ENCODE results near the gene ADCY2. TPM values are rescaled to one million over a fixed set of nuclear protein-coding genes. Genes with fewer than 3 reads are reported as not detected.

Gene ADCY2
- total and polyA plus RNA-seq, 2 experiments from 2014 or later, result 23.8 to 74.9 TPM

DNA sequence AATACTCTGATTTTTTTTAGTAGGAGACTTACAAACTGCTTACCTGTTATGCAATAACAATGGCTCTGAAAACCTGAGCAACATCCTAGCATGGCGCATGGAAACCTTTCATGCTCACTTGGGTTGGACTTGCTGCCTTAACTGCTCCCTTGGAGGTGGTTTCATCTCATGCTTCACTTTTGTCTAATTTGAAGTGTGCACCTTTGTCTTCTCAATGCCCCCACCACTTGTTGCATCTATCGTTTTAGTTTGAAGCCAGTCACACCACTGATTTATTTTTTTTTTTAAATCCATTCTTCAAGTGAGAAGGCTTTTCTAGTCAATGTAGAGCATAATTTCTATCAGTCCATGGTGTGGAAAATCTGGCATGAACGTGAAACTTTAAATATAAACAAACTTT lies 391.8 kb downstream of the ADCY2 start:
- H3K79me2 ChIP-seq (replicated peaks; ENCODE audit: insufficient read depth), result no peaks in the 10 kb centered on the region
- Mint-ChIP-seq H3K27me3 (ENCODE audit: insufficient read depth, low read depth, poor library complexity) (peaks cover 6% of the 10 kb centered on the region), H3K27ac (no peak overlapping the region), H3K36me3 (ENCODE audit: low read depth) (peaks cover 45% of the 10 kb centered on the region), H3K9me3 (no peaks in the 10 kb centered on the region; the same call in 2 of the 3 replicates), H3K4me1 (peaks cover 52% of the 10 kb centered on the region), H3K4me3 (no peak overlapping the region)
- H3K4me2 ChIP-seq, result no peak overlapping the region
- no peak overlapping the region for H3K4me3 ChIP-seq
- no peak for ATAC-seq
- TF ChIP-seq JUNB (IDR thresholded peaks at IDR 0.05; ENCODE audit: unreplicated experiment) (no peak), ZNF114 (CRISPR knock-in tag; IDR thresholded peaks at IDR 0.05) (no peak), NANOG (IDR thresholded peaks at IDR 0.05; ENCODE audit: borderline replicate concordance) (no peak), ZNF331 (CRISPR knock-in tag; IDR thresholded peaks at IDR 0.05; ENCODE audit: low read depth) (no peak), CREB1 (CRISPR knock-in tag; IDR thresholded peaks at IDR 0.05; ENCODE audit: low read depth) (no peak), POLR2AphosphoS5 (IDR thresholded peaks at IDR 0.05; ENCODE audit: low read depth) (no peak), EZH2phosphoT487 (IDR thresholded peaks at IDR 0.05; ENCODE audit: unreplicated experiment) (no peak), EZH2 (IDR thresholded peaks at IDR 0.05; ENCODE audit: low read depth, unreplicated experiment) (no peak), STAT1 (IDR thresholded peaks at IDR 0.05; ENCODE audit: unreplicated experiment) (no peak)
- TF ChIP-seq, protein P1, sequence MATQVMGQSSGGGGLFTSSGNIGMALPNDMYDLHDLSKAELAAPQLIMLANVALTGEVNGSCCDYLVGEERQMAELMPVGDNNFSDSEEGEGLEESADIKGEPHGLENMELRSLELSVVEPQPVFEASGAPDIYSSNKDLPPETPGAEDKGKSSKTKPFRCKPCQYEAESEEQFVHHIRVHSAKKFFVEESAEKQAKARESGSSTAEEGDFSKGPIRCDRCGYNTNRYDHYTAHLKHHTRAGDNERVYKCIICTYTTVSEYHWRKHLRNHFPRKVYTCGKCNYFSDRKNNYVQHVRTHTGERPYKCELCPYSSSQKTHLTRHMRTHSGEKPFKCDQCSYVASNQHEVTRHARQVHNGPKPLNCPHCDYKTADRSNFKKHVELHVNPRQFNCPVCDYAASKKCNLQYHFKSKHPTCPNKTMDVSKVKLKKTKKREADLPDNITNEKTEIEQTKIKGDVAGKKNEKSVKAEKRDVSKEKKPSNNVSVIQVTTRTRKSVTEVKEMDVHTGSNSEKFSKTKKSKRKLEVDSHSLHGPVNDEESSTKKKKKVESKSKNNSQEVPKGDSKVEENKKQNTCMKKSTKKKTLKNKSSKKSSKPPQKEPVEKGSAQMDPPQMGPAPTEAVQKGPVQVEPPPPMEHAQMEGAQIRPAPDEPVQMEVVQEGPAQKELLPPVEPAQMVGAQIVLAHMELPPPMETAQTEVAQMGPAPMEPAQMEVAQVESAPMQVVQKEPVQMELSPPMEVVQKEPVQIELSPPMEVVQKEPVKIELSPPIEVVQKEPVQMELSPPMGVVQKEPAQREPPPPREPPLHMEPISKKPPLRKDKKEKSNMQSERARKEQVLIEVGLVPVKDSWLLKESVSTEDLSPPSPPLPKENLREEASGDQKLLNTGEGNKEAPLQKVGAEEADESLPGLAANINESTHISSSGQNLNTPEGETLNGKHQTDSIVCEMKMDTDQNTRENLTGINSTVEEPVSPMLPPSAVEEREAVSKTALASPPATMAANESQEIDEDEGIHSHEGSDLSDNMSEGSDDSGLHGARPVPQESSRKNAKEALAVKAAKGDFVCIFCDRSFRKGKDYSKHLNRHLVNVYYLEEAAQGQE (IDR thresholded peaks at IDR 0.05; ENCODE audit: unreplicated experiment), result no peak
- TF ChIP-seq, protein P2, sequence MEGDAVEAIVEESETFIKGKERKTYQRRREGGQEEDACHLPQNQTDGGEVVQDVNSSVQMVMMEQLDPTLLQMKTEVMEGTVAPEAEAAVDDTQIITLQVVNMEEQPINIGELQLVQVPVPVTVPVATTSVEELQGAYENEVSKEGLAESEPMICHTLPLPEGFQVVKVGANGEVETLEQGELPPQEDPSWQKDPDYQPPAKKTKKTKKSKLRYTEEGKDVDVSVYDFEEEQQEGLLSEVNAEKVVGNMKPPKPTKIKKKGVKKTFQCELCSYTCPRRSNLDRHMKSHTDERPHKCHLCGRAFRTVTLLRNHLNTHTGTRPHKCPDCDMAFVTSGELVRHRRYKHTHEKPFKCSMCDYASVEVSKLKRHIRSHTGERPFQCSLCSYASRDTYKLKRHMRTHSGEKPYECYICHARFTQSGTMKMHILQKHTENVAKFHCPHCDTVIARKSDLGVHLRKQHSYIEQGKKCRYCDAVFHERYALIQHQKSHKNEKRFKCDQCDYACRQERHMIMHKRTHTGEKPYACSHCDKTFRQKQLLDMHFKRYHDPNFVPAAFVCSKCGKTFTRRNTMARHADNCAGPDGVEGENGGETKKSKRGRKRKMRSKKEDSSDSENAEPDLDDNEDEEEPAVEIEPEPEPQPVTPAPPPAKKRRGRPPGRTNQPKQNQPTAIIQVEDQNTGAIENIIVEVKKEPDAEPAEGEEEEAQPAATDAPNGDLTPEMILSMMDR (conservative IDR thresholded peaks at IDR 0.05; ENCODE audit: low read depth in 2 of 2), result no peak
- TF ChIP-seq, protein P3, sequence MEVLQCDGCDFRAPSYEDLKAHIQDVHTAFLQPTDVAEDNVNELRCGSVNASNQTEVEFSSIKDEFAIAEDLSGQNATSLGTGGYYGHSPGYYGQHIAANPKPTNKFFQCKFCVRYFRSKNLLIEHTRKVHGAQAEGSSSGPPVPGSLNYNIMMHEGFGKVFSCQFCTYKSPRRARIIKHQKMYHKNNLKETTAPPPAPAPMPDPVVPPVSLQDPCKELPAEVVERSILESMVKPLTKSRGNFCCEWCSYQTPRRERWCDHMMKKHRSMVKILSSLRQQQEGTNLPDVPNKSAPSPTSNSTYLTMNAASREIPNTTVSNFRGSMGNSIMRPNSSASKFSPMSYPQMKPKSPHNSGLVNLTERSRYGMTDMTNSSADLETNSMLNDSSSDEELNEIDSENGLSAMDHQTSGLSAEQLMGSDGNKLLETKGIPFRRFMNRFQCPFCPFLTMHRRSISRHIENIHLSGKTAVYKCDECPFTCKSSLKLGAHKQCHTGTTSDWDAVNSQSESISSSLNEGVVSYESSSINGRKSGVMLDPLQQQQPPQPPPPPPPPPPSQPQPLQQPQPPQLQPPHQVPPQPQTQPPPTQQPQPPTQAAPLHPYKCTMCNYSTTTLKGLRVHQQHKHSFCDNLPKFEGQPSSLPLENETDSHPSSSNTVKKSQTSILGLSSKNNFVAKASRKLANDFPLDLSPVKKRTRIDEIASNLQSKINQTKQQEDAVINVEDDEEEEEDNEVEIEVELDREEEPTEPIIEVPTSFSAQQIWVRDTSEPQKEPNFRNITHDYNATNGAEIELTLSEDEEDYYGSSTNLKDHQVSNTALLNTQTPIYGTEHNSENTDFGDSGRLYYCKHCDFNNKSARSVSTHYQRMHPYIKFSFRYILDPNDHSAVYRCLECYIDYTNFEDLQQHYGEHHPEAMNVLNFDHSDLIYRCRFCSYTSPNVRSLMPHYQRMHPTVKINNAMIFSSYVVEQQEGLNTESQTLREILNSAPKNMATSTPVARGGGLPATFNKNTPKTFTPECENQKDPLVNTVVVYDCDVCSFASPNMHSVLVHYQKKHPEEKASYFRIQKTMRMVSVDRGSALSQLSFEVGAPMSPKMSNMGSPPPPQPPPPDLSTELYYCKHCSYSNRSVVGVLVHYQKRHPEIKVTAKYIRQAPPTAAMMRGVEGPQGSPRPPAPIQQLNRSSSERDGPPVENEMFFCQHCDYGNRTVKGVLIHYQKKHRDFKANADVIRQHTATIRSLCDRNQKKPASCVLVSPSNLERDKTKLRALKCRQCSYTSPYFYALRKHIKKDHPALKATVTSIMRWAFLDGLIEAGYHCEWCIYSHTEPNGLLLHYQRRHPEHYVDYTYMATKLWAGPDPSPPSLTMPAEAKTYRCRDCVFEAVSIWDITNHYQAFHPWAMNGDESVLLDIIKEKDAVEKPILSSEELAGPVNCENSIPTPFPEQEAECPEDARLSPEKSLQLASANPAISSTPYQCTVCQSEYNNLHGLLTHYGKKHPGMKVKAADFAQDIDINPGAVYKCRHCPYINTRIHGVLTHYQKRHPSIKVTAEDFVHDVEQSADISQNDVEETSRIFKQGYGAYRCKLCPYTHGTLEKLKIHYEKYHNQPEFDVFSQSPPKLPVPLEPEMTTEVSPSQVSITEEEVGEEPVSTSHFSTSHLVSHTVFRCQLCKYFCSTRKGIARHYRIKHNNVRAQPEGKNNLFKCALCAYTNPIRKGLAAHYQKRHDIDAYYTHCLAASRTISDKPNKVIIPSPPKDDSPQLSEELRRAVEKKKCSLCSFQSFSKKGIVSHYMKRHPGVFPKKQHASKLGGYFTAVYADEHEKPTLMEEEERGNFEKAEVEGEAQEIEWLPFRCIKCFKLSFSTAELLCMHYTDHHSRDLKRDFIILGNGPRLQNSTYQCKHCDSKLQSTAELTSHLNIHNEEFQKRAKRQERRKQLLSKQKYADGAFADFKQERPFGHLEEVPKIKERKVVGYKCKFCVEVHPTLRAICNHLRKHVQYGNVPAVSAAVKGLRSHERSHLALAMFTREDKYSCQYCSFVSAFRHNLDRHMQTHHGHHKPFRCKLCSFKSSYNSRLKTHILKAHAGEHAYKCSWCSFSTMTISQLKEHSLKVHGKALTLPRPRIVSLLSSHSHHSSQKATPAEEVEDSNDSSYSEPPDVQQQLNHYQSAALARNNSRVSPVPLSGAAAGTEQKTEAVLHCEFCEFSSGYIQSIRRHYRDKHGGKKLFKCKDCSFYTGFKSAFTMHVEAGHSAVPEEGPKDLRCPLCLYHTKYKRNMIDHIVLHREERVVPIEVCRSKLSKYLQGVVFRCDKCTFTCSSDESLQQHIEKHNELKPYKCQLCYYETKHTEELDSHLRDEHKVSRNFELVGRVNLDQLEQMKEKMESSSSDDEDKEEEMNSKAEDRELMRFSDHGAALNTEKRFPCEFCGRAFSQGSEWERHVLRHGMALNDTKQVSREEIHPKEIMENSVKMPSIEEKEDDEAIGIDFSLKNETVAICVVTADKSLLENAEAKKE (CRISPR knock-in tag; IDR thresholded peaks at IDR 0.05), result no peak
- TF ChIP-seq, protein P4, sequence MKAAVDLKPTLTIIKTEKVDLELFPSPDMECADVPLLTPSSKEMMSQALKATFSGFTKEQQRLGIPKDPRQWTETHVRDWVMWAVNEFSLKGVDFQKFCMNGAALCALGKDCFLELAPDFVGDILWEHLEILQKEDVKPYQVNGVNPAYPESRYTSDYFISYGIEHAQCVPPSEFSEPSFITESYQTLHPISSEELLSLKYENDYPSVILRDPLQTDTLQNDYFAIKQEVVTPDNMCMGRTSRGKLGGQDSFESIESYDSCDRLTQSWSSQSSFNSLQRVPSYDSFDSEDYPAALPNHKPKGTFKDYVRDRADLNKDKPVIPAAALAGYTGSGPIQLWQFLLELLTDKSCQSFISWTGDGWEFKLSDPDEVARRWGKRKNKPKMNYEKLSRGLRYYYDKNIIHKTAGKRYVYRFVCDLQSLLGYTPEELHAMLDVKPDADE (IDR thresholded peaks at IDR 0.05), result no peak
- peaks cover 21% of the 10 kb centered on the region for H3K4me1 ChIP-seq (ENCODE audit: insufficient read depth)
- no peaks in the 10 kb centered on the region; the same call in none of the 2 replicates for H3K9me2 ChIP-seq (ENCODE audit: insufficient read depth)
- DNase-seq (ENCODE audit: low spot score), result no peak
- peaks cover 8% of the 10 kb centered on the region for H3K36me3 ChIP-seq (ENCODE audit: insufficient read depth)
- no peak overlapping the region for H3K27ac ChIP-seq (ENCODE audit: low read depth)
- no peaks in the 10 kb centered on the region for H3K27me3 ChIP-seq (ENCODE audit: insufficient read depth)
- H3F3A ChIP-seq (replicated peaks; ENCODE audit: low read depth), result no peaks in the 10 kb centered on the region; the same call in 1 of the 2 replicates
- no peaks in the 10 kb centered on the region for H4K20me1 ChIP-seq (replicated peaks; ENCODE audit: insufficient read depth)
- H2AFZ ChIP-seq, result no peak overlapping the region

Measured in GM23338 (cell line).